Fibroblast of pulmonary artery (primary cell): ENCODE data around the gene CTSO.
"Not testable (repeated sequence)": the region's sequence is repeated elsewhere in the genome, so short reads cannot be mapped to it uniquely, and the experiment has no call there.

Experiments used
- DNase-seq: peaks from one replicate; pipeline ENCODE4 v3.0.0-alpha.2; 2010; ENCODE audit warnings: low read depth
- H3K4me3 ChIP-seq: replicated peaks from 2 replicates; pipeline ENCODE4 v1.5.1; 2011; ENCODE audit warnings: low read depth, mild to moderate bottlenecking, control low read depth, low read length, moderate library complexity
- TF ChIP-seq, protein P1 (sequence below): IDR thresholded peaks from 2 replicates; pipeline ENCODE4 v1.5.1; 2011; ENCODE audit warnings: mild to moderate bottlenecking, control low read depth, low read length, inconsistent platforms; ENCODE audit errors: missing control alignments

The CTSO gene

DNA sequence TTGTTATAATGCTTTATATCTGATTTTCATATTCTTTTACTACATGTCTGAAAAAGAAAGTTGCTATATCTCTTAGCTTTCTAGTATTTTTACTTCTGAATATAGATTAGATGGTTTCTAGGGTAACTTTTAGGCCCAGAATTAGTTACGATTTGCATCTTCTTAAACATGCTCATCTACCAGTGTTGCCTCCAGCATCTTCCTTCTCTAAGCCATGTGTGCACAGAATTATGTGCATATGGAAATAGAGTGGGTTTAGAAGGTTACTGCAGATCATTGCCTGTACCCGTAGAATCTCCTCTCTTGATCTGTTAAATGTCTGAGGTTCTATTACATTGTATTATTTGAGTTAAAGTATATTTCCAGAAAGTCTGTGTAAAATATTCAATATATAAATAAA is 52.7 kb downstream of the CTSO start:
- H3K4me3 ChIP-seq: no peak overlapping the region
- TF ChIP-seq, protein P1, sequence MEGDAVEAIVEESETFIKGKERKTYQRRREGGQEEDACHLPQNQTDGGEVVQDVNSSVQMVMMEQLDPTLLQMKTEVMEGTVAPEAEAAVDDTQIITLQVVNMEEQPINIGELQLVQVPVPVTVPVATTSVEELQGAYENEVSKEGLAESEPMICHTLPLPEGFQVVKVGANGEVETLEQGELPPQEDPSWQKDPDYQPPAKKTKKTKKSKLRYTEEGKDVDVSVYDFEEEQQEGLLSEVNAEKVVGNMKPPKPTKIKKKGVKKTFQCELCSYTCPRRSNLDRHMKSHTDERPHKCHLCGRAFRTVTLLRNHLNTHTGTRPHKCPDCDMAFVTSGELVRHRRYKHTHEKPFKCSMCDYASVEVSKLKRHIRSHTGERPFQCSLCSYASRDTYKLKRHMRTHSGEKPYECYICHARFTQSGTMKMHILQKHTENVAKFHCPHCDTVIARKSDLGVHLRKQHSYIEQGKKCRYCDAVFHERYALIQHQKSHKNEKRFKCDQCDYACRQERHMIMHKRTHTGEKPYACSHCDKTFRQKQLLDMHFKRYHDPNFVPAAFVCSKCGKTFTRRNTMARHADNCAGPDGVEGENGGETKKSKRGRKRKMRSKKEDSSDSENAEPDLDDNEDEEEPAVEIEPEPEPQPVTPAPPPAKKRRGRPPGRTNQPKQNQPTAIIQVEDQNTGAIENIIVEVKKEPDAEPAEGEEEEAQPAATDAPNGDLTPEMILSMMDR: no peak
- no peak for DNase-seq

- TF ChIP-seq, protein P1: no peak
- no peak overlapping the region for H3K4me3 ChIP-seq
- peak; percentile 82 for DNase-seq
Observed at GRCh38 chr4:155900381-155900780, 53.3 kb downstream of the CTSO start.

DNA sequence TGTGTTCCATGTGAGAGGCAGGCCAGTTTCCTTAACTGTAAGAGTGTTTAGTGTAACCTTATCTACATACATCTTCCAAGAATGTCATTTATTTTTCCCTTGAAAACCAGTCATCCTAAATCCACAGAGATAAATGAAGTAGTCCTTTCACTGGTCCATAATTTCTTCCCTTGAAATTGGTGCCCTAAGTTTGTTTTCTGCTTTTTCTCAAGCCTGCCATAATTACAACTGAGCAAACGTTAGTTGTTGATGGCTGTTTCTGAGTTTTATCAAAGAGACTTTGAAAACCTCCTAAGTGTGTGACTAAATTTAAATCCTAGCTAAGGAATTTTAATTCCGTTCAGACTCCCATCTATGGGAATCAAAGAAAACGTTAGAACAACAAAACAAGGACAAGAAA is 53.8 kb downstream of the CTSO start:
- no peak for DNase-seq
- H3K4me3 ChIP-seq: no peak overlapping the region
- TF ChIP-seq, protein P1: no peak

DNA sequence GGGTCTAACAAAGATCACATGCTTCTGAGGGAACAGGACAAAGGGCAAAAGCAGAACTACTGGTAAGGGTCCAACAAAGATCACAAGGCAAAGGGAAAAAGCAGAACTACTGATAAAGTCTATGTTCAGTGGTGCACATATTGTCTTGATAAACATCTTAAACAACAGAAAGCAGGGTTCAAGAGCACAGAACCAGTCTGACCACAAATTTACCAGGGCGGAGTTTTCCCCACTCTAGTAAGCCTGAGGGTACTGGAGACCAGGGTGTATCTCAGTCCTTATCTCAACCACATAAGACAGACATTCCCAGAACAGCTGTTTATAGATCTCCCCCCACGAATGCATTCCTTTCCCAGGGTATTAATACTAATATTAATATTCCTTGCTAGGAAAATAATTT is 55.3 kb downstream of the CTSO start:
- not testable (repeated sequence) for H3K4me3 ChIP-seq, DNase-seq

DNA sequence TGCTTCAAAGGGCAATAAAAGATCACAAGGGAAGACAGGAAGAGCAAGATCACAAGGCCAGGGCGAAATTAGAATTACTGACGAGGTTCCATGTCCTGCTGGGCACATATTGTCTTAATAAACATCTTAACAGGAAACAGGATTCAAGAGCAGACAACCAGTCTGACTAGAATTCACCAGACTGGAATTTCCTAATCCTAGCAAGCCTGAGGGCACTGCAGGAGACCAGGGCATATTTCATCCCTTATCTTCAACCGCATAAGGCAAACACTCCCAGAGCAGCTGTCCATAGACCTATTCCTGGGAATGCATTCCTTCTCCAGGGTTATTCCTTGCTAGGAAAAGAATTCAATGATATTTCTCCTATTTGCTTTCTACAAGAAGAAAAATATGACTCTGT is 62.6 kb downstream of the CTSO start:
- peak; percentile 15 for DNase-seq
- TF ChIP-seq, protein P1: no peak
- no peak overlapping the region for H3K4me3 ChIP-seq

GRCh38 chr4:155889946-155890345 is 63.7 kb downstream of the CTSO start:
- H3K4me3 ChIP-seq: no peak overlapping the region
- DNase-seq: no peak
- TF ChIP-seq, protein P1: no peak

GRCh38 chr4:155889031-155889793 is 64.5 kb downstream of the CTSO start:
- TF ChIP-seq, protein P1: no peak
- peak; percentile 96 for DNase-seq

More at GRCh38 chr4:155889031-155889793, 64.5 kb downstream of the CTSO start:
- H3K4me3 ChIP-seq: no peak overlapping the region
